Measurements from ENCODE around the gene SLC6A13. TPM values are rescaled to one million over a fixed set of nuclear protein-coding genes. Genes with fewer than 3 reads are reported as not detected.

SLC6A13 gene
- total RNA-seq, 1 donor from 2014 or later: 0.44 TPM

- H3K36me3 Mint-ChIP-seq (ENCODE audit: low read depth): peaks cover 56% of the 10 kb centered on the region
- no peaks in the 10 kb centered on the region for H3K9me3 Mint-ChIP-seq
- peaks cover 22% of the 10 kb centered on the region for H3K4me1 Mint-ChIP-seq (ENCODE audit: low read depth)
- no peaks in the 10 kb centered on the region for H3K27me3 Mint-ChIP-seq (ENCODE audit: insufficient read depth)
- intact Hi-C loops (cut with micrococcal nuclease): loop anchor here (2.0 kb wide), 1 partner anchor 14 kb away; no protein-coding TSS in a partner anchor
- peak overlapping the region; percentile 69 for H3K27ac Mint-ChIP-seq
- no peak for DNase-seq (ENCODE audit: low spot score)
- no peak overlapping the region for H3K4me3 Mint-ChIP-seq
These were observed 24.1 kb upstream of the SLC6A13 start for GRCh38 chr12:286531-287300.

DNA sequence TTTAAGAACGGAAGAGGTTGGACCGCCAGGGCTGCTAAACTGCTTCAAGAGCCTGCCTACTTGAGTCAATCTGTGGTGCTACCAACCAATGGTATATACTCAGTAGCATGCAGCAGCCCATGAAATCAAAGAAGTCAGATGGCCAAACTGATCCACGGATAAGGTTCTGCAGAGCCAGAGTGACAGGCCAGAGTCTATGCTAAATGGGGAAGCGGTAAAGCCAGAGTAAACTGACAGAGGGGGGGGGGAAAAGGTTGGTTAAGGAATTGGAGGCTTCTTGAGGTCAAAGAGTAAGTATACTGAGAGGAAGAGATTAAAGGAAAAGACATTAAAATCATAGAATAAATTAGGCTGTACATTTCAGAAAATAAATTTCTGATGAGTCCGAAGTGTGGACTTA, 15.4 kb upstream of the SLC6A13 start:
- no peaks in the 10 kb centered on the region for H3K27me3 Mint-ChIP-seq (ENCODE audit: insufficient read depth)
- no peaks in the 10 kb centered on the region for H3K9me3 Mint-ChIP-seq

GRCh38 chr12:275812-276211, 13.2 kb upstream of the SLC6A13 start:
- no peaks in the 10 kb centered on the region for H3K9me3 Mint-ChIP-seq
- intact Hi-C loops (cut with micrococcal nuclease): no loop called here
- no peaks in the 10 kb centered on the region for H3K4me1 Mint-ChIP-seq (ENCODE audit: low read depth)
- no peaks in the 10 kb centered on the region for H3K27me3 Mint-ChIP-seq (ENCODE audit: insufficient read depth)
- H3K36me3 Mint-ChIP-seq (ENCODE audit: low read depth): peaks cover 3% of the 10 kb centered on the region
- no peak overlapping the region for H3K4me3 Mint-ChIP-seq
- DNase-seq (ENCODE audit: low spot score): no peak
- H3K27ac Mint-ChIP-seq: no peak overlapping the region

More for the DNA sequence above, 15.4 kb upstream of the SLC6A13 start:
- Mint-ChIP-seq H3K4me1 (ENCODE audit: low read depth) (no peaks in the 10 kb centered on the region), H3K27ac (no peak overlapping the region), H3K4me3 (no peak overlapping the region), H3K36me3 (ENCODE audit: low read depth) (peaks cover 8% of the 10 kb centered on the region)
- no peak for DNase-seq (ENCODE audit: low spot score)
- intact Hi-C loops (cut with micrococcal nuclease): no loop called here

- Mint-ChIP-seq H3K27ac (no peak overlapping the region), H3K9me3 (no peaks in the 10 kb centered on the region), H3K36me3 (ENCODE audit: low read depth) (no peaks in the 10 kb centered on the region), H3K27me3 (ENCODE audit: insufficient read depth) (no peaks in the 10 kb centered on the region), H3K4me3 (no peak overlapping the region), H3K4me1 (ENCODE audit: low read depth) (no peaks in the 10 kb centered on the region)
- DNase-seq (ENCODE audit: low spot score): no peak
- intact Hi-C loops (cut with micrococcal nuclease): no loop called here
These were observed 10.7 kb upstream of the SLC6A13 start for GRCh38 chr12:273382-273781.

- H3K27ac Mint-ChIP-seq: no peak overlapping the region
- H3K4me1 Mint-ChIP-seq (ENCODE audit: low read depth): no peaks in the 10 kb centered on the region
- DNase-seq (ENCODE audit: low spot score): no peak
- intact Hi-C loops (cut with micrococcal nuclease): no loop called here
- no peaks in the 10 kb centered on the region for H3K27me3 Mint-ChIP-seq (ENCODE audit: insufficient read depth)
- H3K36me3 Mint-ChIP-seq (ENCODE audit: low read depth): no peaks in the 10 kb centered on the region
- H3K4me3 Mint-ChIP-seq: no peak overlapping the region
- H3K9me3 Mint-ChIP-seq: no peaks in the 10 kb centered on the region
These were observed 10.3 kb upstream of the SLC6A13 start for GRCh38 chr12:272942-273341.

DNA sequence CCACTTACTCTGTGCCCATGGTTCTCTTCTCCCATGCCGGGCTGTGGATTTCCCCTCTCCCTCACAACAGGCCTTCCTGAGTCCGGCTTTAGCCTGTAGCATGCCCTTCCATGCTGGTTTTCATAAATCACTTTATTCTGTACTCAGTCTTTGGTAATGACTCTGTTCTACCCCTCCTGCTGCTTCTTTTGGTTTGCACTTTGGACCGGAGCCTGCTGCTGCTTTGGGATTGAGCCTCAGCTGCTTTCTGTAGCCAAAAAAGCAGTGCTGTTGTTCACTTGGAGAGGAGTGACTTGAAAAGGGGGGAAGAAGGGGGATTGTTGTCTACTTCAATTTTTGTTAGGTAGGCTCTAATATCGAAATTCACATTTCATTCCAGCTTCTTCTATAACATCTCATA, 8.5 kb upstream of the SLC6A13 start:
- no peak overlapping the region for H3K4me3 Mint-ChIP-seq
- no peaks in the 10 kb centered on the region for H3K36me3 Mint-ChIP-seq (ENCODE audit: low read depth)
- DNase-seq (ENCODE audit: low spot score): no peak
- H3K27ac Mint-ChIP-seq: no peak overlapping the region
- peaks cover 1% of the 10 kb centered on the region for H3K27me3 Mint-ChIP-seq (ENCODE audit: insufficient read depth)
- H3K4me1 Mint-ChIP-seq (ENCODE audit: low read depth): no peaks in the 10 kb centered on the region
- intact Hi-C loops (cut with micrococcal nuclease): no loop called here
- no peaks in the 10 kb centered on the region for H3K9me3 Mint-ChIP-seq

DNA sequence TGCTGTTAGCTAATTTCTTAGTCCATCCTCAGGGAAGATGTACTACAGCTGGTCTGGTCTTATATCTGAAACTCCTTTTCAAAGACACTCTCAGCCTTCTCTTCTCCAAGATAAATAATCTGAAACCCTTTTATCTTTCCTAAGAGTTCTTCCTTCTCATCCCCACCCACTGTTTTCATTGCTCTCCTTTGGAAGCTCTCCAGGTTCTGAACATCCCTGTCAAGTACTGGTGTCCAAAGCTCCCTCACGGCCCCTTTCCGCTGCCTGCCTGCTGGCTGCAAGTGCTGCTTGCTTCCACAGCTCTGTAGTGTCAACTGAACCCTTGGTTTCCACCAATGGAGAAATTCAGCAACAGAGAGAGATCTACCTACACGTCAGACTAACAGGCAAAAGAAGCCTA, 6.6 kb upstream of the SLC6A13 start:
- H3K4me1 Mint-ChIP-seq (ENCODE audit: low read depth): no peaks in the 10 kb centered on the region
- no peak overlapping the region for H3K4me3 Mint-ChIP-seq
- peaks cover 8% of the 10 kb centered on the region for H3K27me3 Mint-ChIP-seq (ENCODE audit: insufficient read depth)
- intact Hi-C loops (cut with micrococcal nuclease): no loop called here
- H3K27ac Mint-ChIP-seq: no peak overlapping the region
- DNase-seq (ENCODE audit: low spot score): no peak
- no peaks in the 10 kb centered on the region for H3K9me3 Mint-ChIP-seq
- H3K36me3 Mint-ChIP-seq (ENCODE audit: low read depth): no peaks in the 10 kb centered on the region

DNA sequence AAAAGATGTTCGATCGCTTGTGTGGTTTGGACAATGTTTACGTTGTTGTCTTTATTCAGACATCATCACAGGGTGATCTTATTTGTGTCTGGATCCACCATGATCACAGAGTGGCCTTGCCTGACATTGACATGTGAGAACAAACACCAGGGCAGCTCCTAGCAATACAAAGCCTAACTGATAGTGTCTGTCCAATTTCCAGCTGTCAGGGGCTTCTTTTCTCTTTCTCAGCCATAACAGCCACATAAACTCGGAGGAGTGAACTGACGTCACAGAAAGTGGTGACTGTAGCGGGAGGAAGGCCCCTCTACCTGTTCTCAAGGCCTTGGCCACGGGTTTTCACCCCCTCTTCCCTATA, 5.8 kb upstream of the SLC6A13 start:
- Mint-ChIP-seq H3K9me3 (no peaks in the 10 kb centered on the region), H3K4me1 (ENCODE audit: low read depth) (no peaks in the 10 kb centered on the region), H3K36me3 (ENCODE audit: low read depth) (no peaks in the 10 kb centered on the region), H3K27me3 (ENCODE audit: insufficient read depth) (peaks cover 12% of the 10 kb centered on the region), H3K4me3 (no peak overlapping the region), H3K27ac (no peak overlapping the region)
- no peak for DNase-seq (ENCODE audit: low spot score)
- intact Hi-C loops (cut with micrococcal nuclease): no loop called here

DNA sequence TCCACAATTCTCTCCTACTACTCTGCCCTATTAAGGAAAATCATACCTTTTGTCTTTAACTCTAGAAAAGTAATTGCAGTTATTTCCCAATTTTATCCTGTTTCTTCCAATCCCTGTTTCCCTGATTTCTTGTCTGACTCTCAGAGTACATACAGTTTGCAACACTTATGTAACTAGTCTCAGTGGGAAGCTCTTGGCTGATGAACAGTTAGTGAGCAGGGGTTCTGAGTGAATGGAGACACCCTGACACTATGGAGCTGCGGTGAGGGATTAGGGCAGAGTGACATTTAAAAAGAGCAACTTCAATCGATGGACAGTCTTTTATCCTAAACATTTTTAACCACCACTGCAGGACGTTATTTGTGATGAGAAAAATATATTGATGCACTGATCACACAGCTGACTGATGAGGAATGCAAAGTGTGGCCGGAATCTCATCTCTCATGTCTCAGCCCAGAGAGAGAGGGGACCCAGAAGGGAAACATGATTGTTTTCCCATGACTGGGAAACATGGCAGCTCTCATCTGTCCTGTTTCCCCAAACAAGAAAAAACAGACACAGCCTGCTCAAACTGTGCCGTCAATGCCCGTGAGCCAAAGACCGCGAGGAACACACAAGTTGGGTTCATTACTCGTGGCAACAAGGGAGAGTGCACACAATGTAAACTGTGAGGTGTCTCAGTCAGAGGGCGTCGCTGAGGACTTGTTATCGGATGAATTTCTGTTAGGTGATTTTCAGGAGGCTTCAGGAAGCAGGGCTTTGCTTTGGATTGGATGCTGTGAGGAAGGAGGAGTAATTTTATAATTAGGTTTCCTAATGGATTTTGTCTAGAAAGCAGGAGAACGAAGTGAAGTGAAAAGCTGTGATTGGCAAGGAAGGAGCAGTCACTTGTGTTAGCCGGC, 5.2 kb upstream of the SLC6A13 start:
- Mint-ChIP-seq H3K9me3 (no peaks in the 10 kb centered on the region), H3K36me3 (ENCODE audit: low read depth) (no peaks in the 10 kb centered on the region), H3K4me3 (no peak overlapping the region), H3K27ac (no peak overlapping the region), H3K4me1 (ENCODE audit: low read depth) (no peaks in the 10 kb centered on the region), H3K27me3 (ENCODE audit: insufficient read depth) (peaks cover 12% of the 10 kb centered on the region)
- DNase-seq (ENCODE audit: low spot score): no peak
- intact Hi-C loops (cut with micrococcal nuclease): no loop called here

DNA sequence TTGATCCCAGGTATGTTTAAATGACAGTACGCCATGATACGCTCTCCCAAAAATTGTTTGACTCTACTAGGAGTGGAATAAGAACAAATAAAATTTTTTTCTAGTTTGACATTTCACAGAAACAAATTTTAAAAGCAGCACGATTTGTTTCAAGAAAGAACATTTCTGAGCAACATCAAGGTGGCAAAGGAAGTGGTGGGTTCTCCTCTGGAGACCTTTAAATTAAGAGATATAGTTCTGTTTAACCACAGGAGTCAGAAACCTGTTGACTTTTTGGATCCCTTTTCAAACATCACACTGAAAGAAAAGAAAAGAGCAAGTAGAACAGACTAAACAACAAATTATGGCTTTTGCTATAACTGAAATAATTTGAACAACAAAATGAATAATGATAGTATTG, 2.5 kb upstream of the SLC6A13 start:
- intact Hi-C loops (cut with micrococcal nuclease): no loop called here
- H3K9me3 Mint-ChIP-seq: no peaks in the 10 kb centered on the region
- no peak overlapping the region for H3K4me3 Mint-ChIP-seq
- H3K4me1 Mint-ChIP-seq (ENCODE audit: low read depth): no peaks in the 10 kb centered on the region
- DNase-seq (ENCODE audit: low spot score): no peak
- H3K27ac Mint-ChIP-seq: no peak overlapping the region
- H3K27me3 Mint-ChIP-seq (ENCODE audit: insufficient read depth): peaks cover 12% of the 10 kb centered on the region
- H3K36me3 Mint-ChIP-seq (ENCODE audit: low read depth): no peaks in the 10 kb centered on the region

- no peak overlapping the region for H3K4me3 Mint-ChIP-seq
- no peaks in the 10 kb centered on the region for H3K9me3 Mint-ChIP-seq
- no peak overlapping the region for H3K27ac Mint-ChIP-seq
- no peak for DNase-seq (ENCODE audit: low spot score)
- H3K36me3 Mint-ChIP-seq (ENCODE audit: low read depth): no peaks in the 10 kb centered on the region
- intact Hi-C loops (cut with micrococcal nuclease): no loop called here
- H3K27me3 Mint-ChIP-seq (ENCODE audit: insufficient read depth): peaks cover 12% of the 10 kb centered on the region
- no peaks in the 10 kb centered on the region for H3K4me1 Mint-ChIP-seq (ENCODE audit: low read depth)
These were observed 1.6 kb upstream of the SLC6A13 start for GRCh38 chr12:264269-264668.

- intact Hi-C loops (cut with micrococcal nuclease): no loop called here
- H3K27ac Mint-ChIP-seq: no peak overlapping the region
- H3K36me3 Mint-ChIP-seq (ENCODE audit: low read depth): no peaks in the 10 kb centered on the region
- H3K4me3 Mint-ChIP-seq: no peak overlapping the region
- H3K27me3 Mint-ChIP-seq (ENCODE audit: insufficient read depth): peaks cover 12% of the 10 kb centered on the region
- no peaks in the 10 kb centered on the region for H3K4me1 Mint-ChIP-seq (ENCODE audit: low read depth)
- DNase-seq (ENCODE audit: low spot score): no peak
- no peaks in the 10 kb centered on the region for H3K9me3 Mint-ChIP-seq
These were observed 938 bp upstream of the SLC6A13 start for GRCh38 chr12:263574-263973.

GRCh38 chr12:262113-262512, 523 bp downstream of the SLC6A13 start:
- DNase-seq (ENCODE audit: low spot score): no peak
- Mint-ChIP-seq H3K4me3 (no peak overlapping the region), H3K27me3 (ENCODE audit: insufficient read depth) (peaks cover 13% of the 10 kb centered on the region), H3K36me3 (ENCODE audit: low read depth) (no peaks in the 10 kb centered on the region), H3K4me1 (ENCODE audit: low read depth) (no peaks in the 10 kb centered on the region), H3K9me3 (no peaks in the 10 kb centered on the region), H3K27ac (no peak overlapping the region)
- intact Hi-C loops (cut with micrococcal nuclease): no loop called here
